ENCODE results near the gene MORN2.
"Not testable (repeated sequence)": the region's sequence is repeated elsewhere in the genome, so short reads cannot be mapped to it uniquely, and the experiment has no call there.

MORN2 gene

GRCh38 chr2:38875576-38876367, at the start of gene MORN2, which contains the start of gene DHX57:
MORN2 (plus strand) TSS chr2:38875976.
DHX57 (minus strand) TSS chr2:38875934; CDS start chr2:38868405, 7,529 bp downstream.
- peak; percentile 73 for DNase-seq

GRCh38 chr2:38827539-38828145, 48.1 kb upstream of the MORN2 start:
- not testable (repeated sequence) for DNase-seq

- DNase-seq, result no peak
Measured at GRCh38 chr2:38828460-38828859, 47.3 kb upstream of the MORN2 start.

DNA sequence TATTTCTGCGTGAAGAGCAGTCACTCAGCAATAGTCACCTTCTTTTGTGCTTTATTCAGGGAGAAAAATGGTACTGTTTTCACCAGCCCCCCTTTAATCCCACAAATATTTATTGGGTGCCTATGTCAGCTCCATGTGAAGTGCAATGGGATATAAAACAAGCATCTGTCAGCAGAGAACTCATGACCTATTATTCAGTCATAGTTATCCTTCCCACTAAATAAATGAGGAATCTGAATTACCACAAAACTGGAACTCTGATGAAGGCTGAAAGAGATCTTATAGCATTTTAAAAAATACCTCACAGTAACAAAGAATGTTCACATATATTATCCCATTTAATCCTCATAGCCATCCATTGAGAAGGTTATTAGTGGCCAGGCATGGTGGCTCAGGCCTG, 45.8 kb upstream of the MORN2 start:
- DNase-seq, result no peak

DNA sequence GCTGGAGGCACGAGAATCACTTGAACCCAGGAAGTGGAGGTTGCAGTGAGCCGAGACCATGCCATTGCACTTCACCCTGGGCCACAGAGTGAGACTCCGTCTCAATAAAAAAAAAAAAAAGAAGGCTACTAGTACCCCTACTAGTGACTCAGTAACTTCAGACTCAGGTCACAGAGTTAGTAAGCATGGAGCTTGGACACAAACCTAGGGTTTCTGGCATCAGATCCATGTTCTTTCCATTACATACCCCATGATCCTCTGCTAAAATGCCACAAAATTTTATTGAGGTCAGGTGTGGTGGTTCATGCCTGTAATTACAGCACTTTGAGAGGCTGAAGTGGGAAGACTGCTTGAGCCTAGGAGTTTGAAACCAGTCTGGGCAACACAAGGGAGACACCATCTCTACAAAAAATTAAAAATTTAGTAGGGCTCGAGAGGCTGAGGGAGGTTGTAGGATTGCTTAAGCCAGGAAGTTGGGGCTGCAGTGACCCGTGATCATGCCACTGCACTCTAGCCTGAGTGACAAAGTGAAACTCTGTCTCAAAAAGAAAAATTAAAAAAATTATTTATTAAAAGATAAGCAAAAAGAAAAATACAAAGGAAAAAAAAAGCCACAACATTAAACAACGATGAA, 45.1 kb upstream of the MORN2 start:
- no peak for DNase-seq

DNA sequence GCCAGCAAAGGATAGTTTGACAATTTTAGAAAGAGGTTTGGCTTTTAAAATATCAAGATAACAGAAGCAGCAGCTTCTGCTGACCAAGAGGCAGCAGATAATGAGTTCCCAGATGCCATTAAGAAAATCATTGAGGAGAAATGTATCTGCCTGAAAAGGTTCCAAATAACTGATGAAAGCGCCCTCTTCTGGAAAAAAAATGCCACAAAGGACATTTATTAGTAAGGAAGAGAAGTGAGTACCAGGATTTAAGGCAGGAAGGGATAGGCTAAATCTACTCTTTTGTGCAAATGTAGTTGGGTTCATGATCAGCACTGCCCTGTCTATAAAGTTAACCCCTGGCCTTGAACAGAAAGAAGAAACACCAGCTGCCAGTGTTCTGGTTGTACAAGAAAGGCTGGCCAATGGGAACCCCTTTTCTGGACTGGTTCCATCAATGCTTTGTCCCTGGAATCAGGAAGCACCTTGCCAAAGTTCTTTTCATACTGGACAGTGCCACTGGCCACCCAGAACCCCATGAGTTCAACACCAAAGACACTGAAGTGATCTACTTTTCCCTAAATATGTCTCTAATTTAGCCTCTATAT, 40.7 kb upstream of the MORN2 start:
- DNase-seq, result peak; percentile 13

- no peak for DNase-seq
Measured at GRCh38 chr2:38835990-38836389, 39.8 kb upstream of the MORN2 start.

DNA sequence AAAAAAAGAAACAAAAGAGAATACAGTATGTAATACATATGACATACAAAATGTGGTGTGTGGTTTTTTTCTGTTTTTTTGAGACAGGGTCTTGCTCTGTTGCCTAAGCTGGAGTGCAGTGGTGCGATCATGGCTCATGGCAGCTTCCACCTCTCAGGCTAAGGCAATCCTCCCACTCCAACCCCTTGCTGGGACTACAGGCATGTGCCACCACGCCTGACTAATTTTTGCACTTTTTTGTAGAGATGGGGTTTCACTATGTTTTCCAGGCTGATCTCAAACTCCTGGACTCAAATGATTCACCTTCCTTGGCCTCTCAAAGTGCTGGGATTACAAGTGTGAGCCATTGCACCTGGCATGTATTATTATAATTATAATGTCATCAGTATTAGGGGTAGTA, 39.0 kb upstream of the MORN2 start:
- DNase-seq, result no peak

GRCh38 chr2:38850045-38850444, 25.7 kb upstream of the MORN2 start:
- no peak for DNase-seq

GRCh38 chr2:38856165-38856564, 19.6 kb upstream of the MORN2 start:
- no peak for DNase-seq

DNA sequence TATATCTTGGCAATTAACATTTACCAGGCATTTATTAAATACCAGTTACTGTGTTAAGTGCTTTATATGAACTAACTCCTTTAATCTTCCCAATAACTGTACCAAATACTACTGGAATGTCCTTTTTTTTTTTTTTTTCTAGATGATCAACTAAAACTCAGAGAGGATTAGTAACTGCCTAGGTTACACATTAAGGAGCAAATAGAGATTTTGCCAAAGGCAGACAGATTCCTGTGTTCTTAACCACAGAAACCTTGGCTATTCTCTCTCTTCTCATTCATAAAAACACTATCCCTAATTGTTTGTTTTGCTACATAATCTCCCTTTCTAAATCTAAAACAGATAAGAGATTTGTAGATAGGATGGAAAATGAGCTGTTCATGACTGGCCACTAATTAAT, 13.3 kb upstream of the MORN2 start:
- no peak for DNase-seq

- no peak for DNase-seq
Measured at GRCh38 chr2:38863061-38863695, 12.6 kb upstream of the MORN2 start.

DNA sequence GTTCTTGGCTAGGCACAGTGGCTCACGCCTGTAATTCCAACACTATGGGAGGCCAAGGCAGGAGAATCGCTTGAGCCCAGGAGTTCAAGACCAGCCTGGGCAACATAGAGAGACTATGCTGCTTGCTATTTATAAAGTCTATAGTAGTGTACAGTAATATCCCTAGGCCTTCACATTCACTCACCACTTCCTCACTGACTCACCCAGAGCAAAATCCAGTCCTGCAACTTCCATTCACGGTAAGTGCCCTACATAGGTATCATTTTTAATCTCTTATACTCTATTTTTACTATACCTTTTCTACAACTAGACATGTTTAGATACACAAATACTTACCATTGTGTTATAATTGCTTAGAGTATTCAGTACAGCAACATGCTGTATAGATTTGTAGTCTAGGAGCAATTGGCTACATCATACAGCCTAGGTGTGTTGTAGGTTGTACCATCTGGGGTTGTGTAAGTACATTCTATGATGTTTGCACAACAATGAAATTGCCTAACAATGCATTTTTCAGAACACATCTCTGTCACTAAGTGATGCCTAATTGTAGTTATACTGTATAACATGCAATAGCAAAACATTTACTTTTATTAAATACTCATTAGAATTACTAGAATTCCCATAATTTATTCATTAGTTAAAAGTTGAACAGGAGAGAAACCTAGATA, 8.9 kb upstream of the MORN2 start:
- DNase-seq, result no peak

- DNase-seq, result no peak
Measured at GRCh38 chr2:38871432-38871831, 4.3 kb upstream of the MORN2 start.

DNA sequence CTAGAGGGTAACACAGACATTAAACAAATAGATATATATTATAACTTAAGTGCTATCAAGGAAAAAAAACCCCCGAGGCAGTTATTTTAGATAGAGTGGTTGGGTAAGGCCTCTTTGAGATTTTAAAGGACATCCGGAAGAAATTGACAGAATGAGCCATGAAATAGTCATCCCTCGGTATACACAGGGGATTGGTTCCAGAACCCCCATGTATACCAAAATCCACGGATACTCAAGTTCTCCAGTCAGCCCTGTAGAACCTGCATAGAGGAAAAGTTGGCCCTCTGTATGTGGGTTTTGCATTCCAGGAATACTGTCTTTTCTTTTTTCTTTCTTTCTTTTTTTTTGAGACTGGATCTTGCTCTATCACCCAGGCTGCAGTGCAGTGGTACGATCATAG, 2.0 kb upstream of the MORN2 start:
- DNase-seq, result no peak

GRCh38 chr2:38875227-38875575, 575 bp upstream of the MORN2 start:
- no peak for DNase-seq

GRCh38 chr2:38876407-38876806, 631 bp downstream of the MORN2 start:
- DNase-seq, result no peak

DNA sequence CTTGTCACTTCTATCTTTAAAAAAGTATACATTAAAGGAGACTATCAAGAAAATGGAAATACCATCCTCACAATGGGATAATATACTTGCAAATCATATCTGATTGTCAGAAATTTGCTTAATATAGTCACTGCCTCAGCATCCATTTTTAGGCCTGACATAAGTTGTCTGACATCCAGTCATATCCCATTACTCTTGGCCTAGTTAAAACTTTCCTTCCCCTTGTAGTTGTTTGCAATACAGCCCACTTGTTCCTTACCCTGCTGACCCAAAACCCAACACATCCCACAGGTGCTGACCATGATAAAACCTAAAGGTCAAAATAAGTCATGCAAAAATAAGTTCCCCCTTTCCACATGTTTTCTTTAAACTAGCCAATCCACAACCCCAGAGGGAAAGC, 10.3 kb downstream of the MORN2 start:
- no peak for DNase-seq

- no peak for DNase-seq
Measured at GRCh38 chr2:38887347-38887746, 11.6 kb downstream of the MORN2 start.

GRCh38 chr2:38887902-38888554, 12.3 kb downstream of the MORN2 start:
- DNase-seq, result no peak

DNA sequence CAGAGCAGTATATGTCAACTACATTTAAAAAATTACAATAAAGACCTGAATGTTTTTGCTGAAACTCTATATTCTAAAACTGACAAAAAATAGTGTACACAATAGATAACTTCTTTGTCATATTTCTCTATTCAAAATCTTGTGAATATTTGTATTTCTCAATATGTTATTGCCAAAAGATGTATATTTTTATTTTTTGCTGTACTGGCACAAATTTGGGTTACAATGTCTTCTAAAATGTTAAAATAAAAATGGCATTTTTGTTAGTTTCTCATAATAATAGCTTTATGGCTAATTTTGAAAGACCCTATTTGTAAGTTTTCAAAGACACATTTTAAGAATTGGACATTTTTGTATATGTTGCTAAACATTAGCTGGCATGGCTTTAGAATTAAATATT, 13.3 kb downstream of the MORN2 start:
- DNase-seq, result no peak

GRCh38 chr2:38889575-38889974, 13.8 kb downstream of the MORN2 start, which contains the start of gene ARHGEF33:
ARHGEF33 (plus strand) TSS chr2:38889875; CDS start chr2:38919448, 29,573 bp downstream.
- DNase-seq, result no peak
